HepG2 (cell line): Measurements from ENCODE around the gene CTNNA2. TPM values are rescaled to one million over a fixed set of nuclear protein-coding genes. Genes with fewer than 3 reads are reported as not detected.

Experiments used
- ATAC-seq: fragments of 200-7000 bp; cut with Tn5 transposase; 3 replicates; pipeline ENCODE4 v1.9.1; 2020; ENCODE audit warnings: mild to moderate bottlenecking, moderate library complexity
- BruUV-seq: library from RNA; stranded (reverse); fragments of 400-500 nt; replicated peaks from 2 replicates; lab custom pipeline; 2021; lab: Mats Ljungman, UMichigan
- CTCF ChIA-PET: fragments of 300-600 bp; formaldehyde crosslinking; extraction: SDS; loops from one replicate; lab custom pipeline; 2021; ENCODE audit warnings: low total read pairs, inconsistent platforms, low intra/inter-chr PET ratio; lab: Yijun Ruan, JAX
- POLR2A ChIA-PET: fragments of 350-600 bp; sonication (Branson Sonifier 250); formaldehyde crosslinking; loops from one replicate; lab custom pipeline; 2020; ENCODE audit warnings: antibody characterized with exemption, inconsistent platforms; lab: Yijun Ruan, JAX
- DNase-seq: peaks from one replicate; pipeline ENCODE4 v3.0.0-alpha.2; 2015; ENCODE audit warnings: low spot score
- FAIRE-seq: peaks from 3 replicates; lab custom pipeline; 2011; peaks lifted over from hg19 to GRCh38; lab: Jason Lieb, UNC
- H2AFZ ChIP-seq: one replicate; pipeline ENCODE4 v1.6.1; 2011; ENCODE audit warnings: low read length, inconsistent platforms
- H3K27ac ChIP-seq: fragments of 300-600 bp; 3 replicates; pipeline ENCODE4 v1.8.0; 2011; ENCODE audit warnings: mixed run types, mild to moderate bottlenecking, mixed read lengths, low read length, inconsistent platforms; ENCODE audit not compliant: insufficient read depth; ENCODE audit errors: extremely low read length
- H3K27me3 ChIP-seq, 2 experiments: fragments of 200-600 bp in 1 of 2; 2 replicates in 1 of 2; 3 replicates in 1 of 2; pipeline versions ENCODE4 v1.6.0 to v1.8.0; 2011; ENCODE audit warnings: low read length in 2 of 2, mild to moderate bottlenecking in 2 of 2, moderate library complexity in 2 of 2, inconsistent platforms in 1 of 2; ENCODE audit not compliant: insufficient read depth in 2 of 2, control insufficient read depth in 1 of 2
- H3K36me3 ChIP-seq, 2 experiments: fragments of 200-600 bp in 1 of 2; replicated peaks in 1 of 2; 2 replicates in 1 of 2; 3 replicates in 1 of 2; pipeline versions ENCODE4 v1.5.1 to v1.8.0; 2011; ENCODE audit warnings: low read length in 2 of 2, inconsistent platforms in 1 of 2; ENCODE audit not compliant: insufficient read depth in 2 of 2, control insufficient read depth in 1 of 2
- H3K4me1 ChIP-seq: 2 replicates; pipeline ENCODE4 v1.5.1; 2012; ENCODE audit warnings: low read length, inconsistent platforms; ENCODE audit not compliant: insufficient read depth
- H3K4me2 ChIP-seq: 2 replicates; pipeline ENCODE4 v1.6.0; 2011; ENCODE audit warnings: low read depth, low read length, inconsistent platforms
- H3K4me3 ChIP-seq, 3 experiments: fragments of 200-600 bp in 1 of 3; sonication (generic), shearing (Covaris generic) in 1 of 3; replicated peaks in 1 of 3; 2 replicates each; pipeline ENCODE4 v1.5.1; 2011 to 2016; ENCODE audit warnings: low read length in 3 of 3, inconsistent platforms in 2 of 3, low read depth in 2 of 3, mild to moderate bottlenecking in 2 of 3, control low read depth in 1 of 3, mixed read lengths in 1 of 3; ENCODE audit not compliant: insufficient read depth in 1 of 3
- H3K79me2 ChIP-seq: one replicate; pipeline ENCODE4 v1.6.1; 2011; ENCODE audit warnings: low read length, inconsistent platforms; ENCODE audit not compliant: insufficient read depth
- H3K9ac ChIP-seq: 2 replicates; pipeline ENCODE4 v1.6.0; 2011; ENCODE audit warnings: mild to moderate bottlenecking, low read depth, low read length, inconsistent platforms; ENCODE audit not compliant: insufficient read depth
- H3K9me3 ChIP-seq: 2 replicates; pipeline ENCODE4 v1.5.1; 2012; ENCODE audit warnings: mild to moderate bottlenecking, low read length
- H4K20me1 ChIP-seq: 2 replicates; pipeline ENCODE4 v1.6.0; 2011; ENCODE audit warnings: inconsistent platforms, mild to moderate bottlenecking, low read length, moderate library complexity; ENCODE audit not compliant: insufficient read depth
- HHEX ChIP-seq: IDR thresholded peaks from 2 replicates; pipeline ENCODE4 v1.6.1; 2016; ENCODE audit warnings: control low read depth
- MED13 ChIP-seq: sonication (generic); formaldehyde crosslinking; IDR thresholded peaks from 2 replicates; pipeline ENCODE4 v1.5.0; 2020; ENCODE audit warnings: missing genetic modification reagents
- MXD3 ChIP-seq: IDR thresholded peaks from 2 replicates; pipeline ENCODE4 v1.6.1; 2016; ENCODE audit warnings: mild to moderate bottlenecking, missing biosample characterization, missing genetic modification reagents
- PAWR ChIP-seq: sonication (generic); formaldehyde crosslinking; IDR thresholded peaks from 2 replicates; pipeline ENCODE4 v1.4.0; 2020; ENCODE audit warnings: missing genetic modification reagents, mild to moderate bottlenecking, borderline replicate concordance
- TEAD2 ChIP-seq: sonication (generic); formaldehyde crosslinking; IDR thresholded peaks from 2 replicates; pipeline ENCODE4 v1.9.0; 2021; ENCODE audit warnings: missing genetic modification reagents
- THRA ChIP-seq: sonication (generic); formaldehyde crosslinking; IDR thresholded peaks from 2 replicates; pipeline ENCODE4 v1.4.0; 2020; ENCODE audit warnings: missing genetic modification reagents, borderline replicate concordance
- WIZ ChIP-seq: sonication (generic); formaldehyde crosslinking; IDR thresholded peaks from 2 replicates; pipeline ENCODE4 v1.5.1; 2020; ENCODE audit warnings: mild to moderate bottlenecking, missing genetic modification reagents
- ZBTB46 ChIP-seq: sonication (generic); formaldehyde crosslinking; IDR thresholded peaks from 2 replicates; pipeline ENCODE4 v1.4.0; 2020; ENCODE audit warnings: mild to moderate bottlenecking, missing genetic modification reagents, borderline replicate concordance
- ZFP36L1 ChIP-seq: sonication (generic); formaldehyde crosslinking; IDR thresholded peaks from 2 replicates; pipeline ENCODE4 v1.8.0; 2022; ENCODE audit warnings: mild to moderate bottlenecking, missing genetic modification reagents, moderate library complexity
- ZNF432 ChIP-seq: sonication (generic); formaldehyde crosslinking; IDR thresholded peaks from 2 replicates; pipeline ENCODE4 v1.5.0; 2020; ENCODE audit warnings: missing genetic modification reagents, mild to moderate bottlenecking, borderline replicate concordance
- ZNF513 ChIP-seq: sonication (generic); formaldehyde crosslinking; conservative IDR thresholded peaks from 2 replicates; pipeline ENCODE4 v1.5.0; 2020; ENCODE audit warnings: missing genetic modification reagents
- ZNF737 ChIP-seq: sonication (generic); formaldehyde crosslinking; IDR thresholded peaks from 2 replicates; pipeline ENCODE4 v1.5.0; 2020; ENCODE audit warnings: missing genetic modification reagents, mild to moderate bottlenecking, borderline replicate concordance
- ZNF775 ChIP-seq: sonication (generic); formaldehyde crosslinking; IDR thresholded peaks from 2 replicates; pipeline ENCODE4 v1.4.0; 2020; ENCODE audit warnings: missing genetic modification reagents, mild to moderate bottlenecking, moderate library complexity, borderline replicate concordance
- ZNF792 ChIP-seq: IDR thresholded peaks from 2 replicates; pipeline ENCODE4 v1.6.1; 2016
- WGBS: methylation state at CpG from one replicate; pipeline ENCODE4 v1.1.6; 2017; ENCODE audit warnings: low lambda C conversion rate; 5-methylcytosine and 5-hydroxymethylcytosine counted together
- in situ Hi-C: cut with HindIII; loops from 2 replicates; pipeline ENCODE4 v1.10.0; 2017; ENCODE audit warnings: low pct_unique_long_range_greater_than_20kb; ENCODE audit not compliant: extremely low pct_ligation_motif_present
- intact Hi-C: fragments of 100-400 bp; cut with micrococcal nuclease; formaldehyde crosslinking; loops from one replicate; pipeline ENCODE4 v1.10.0; 2022; ENCODE audit not compliant: unreplicated experiment
- polyA plus RNA-seq, 8 experiments: library from polyadenylated mRNA; depleted of rRNA in 3 of 8; stranded (reverse) in 7 of 8; unstranded in 1 of 8; fragments of >200 nt; fragmentation: Illumina TruSeq in 4 of 8; extraction: Trizol in 4 of 8; gene quantifications; 2 replicates each; pipeline versions ENCODE4 v1.2.1 to v1.2.3, GENCODE V29; 2011 to 2016; ENCODE audit warnings: low read depth in 4 of 8, missing spikeins in 1 of 8, mixed read lengths in 1 of 8; ENCODE audit not compliant: insufficient read depth in 1 of 8
- total RNA-seq, 5 experiments: library from RNA; depleted of rRNA; stranded (reverse); fragments of >200 nt; fragmentation: Illumina TruSeq; extraction: Trizol; gene quantifications; 2 replicates each; pipeline ENCODE4 v1.2.3, GENCODE V29; 2016; ENCODE audit warnings: low read depth in 1 of 5

Gene CTNNA2
- total and polyA plus RNA-seq, 2 of the 13 experiments (the other 11 are each of a cell fraction or from before 2014, with no cell fraction given): not detected

- H4K20me1 ChIP-seq: no peaks in the 10 kb centered on the region
- no peak for ATAC-seq
- H2AFZ ChIP-seq: no peak overlapping the region
- in situ Hi-C loops (no loop called here), intact Hi-C loops (no loop called here)
- no TSS peak for BruUV-seq
- CTCF ChIA-PET: no interaction called here
- H3K27me3 ChIP-seq: no peaks in the 10 kb centered on the region
- H3K79me2 ChIP-seq: no peaks in the 10 kb centered on the region
- H3K27ac ChIP-seq: no peak overlapping the region
- H3K9me3 ChIP-seq: no peaks in the 10 kb centered on the region
- 47% methylated on average over 5 of the region's 5 CpGs for WGBS
- no peak overlapping the region for H3K4me3 ChIP-seq
- no peak for FAIRE-seq
- H3K4me1 ChIP-seq: no peaks in the 10 kb centered on the region
- DNase-seq: no peak
- no peak overlapping the region for H3K4me2 ChIP-seq
- H3K36me3 ChIP-seq: no peaks in the 10 kb centered on the region
- TF ChIP-seq MXD3 (CRISPR knock-in tag) (no peak), TEAD2 (CRISPR knock-in tag) (no peak), ZNF432 (CRISPR knock-in tag) (no peak), MED13 (CRISPR knock-in tag) (no peak), ZFP36L1 (CRISPR knock-in tag) (no peak), ZNF737 (CRISPR knock-in tag) (no peak), WIZ (no peak), ZNF775 (CRISPR knock-in tag) (no peak)
- no peak overlapping the region for H3K9ac ChIP-seq
- POLR2A ChIA-PET: no interaction called here
Observed at GRCh38 chr2:80026040-80026729, 513.3 kb downstream of the CTNNA2 start.

- in situ Hi-C loops: no loop called here
- POLR2A ChIA-PET: no interaction called here
- CTCF ChIA-PET: no interaction called here
- no peaks in the 10 kb centered on the region for H3K27me3 ChIP-seq
- no peak overlapping the region for H2AFZ ChIP-seq
- FAIRE-seq (no peak), DNase-seq (no peak), ATAC-seq (no peak)
- no peak overlapping the region for H3K4me2 ChIP-seq
- H3K9me3 ChIP-seq: no peaks in the 10 kb centered on the region
- H3K36me3 ChIP-seq: no peaks in the 10 kb centered on the region
- no peaks in the 10 kb centered on the region for H4K20me1 ChIP-seq
- H3K4me3 ChIP-seq: no peak overlapping the region
- H3K4me1 ChIP-seq: no peaks in the 10 kb centered on the region
- no peaks in the 10 kb centered on the region for H3K79me2 ChIP-seq
- H3K9ac ChIP-seq: no peak overlapping the region
- H3K27ac ChIP-seq: no peak overlapping the region
- BruUV-seq: no TSS peak
- intact Hi-C loops: no loop called here
- WGBS: 37% methylated on average over 3 of the region's 3 CpGs
- TF ChIP-seq THRA (CRISPR knock-in tag): no peak
- no peak for TF ChIP-seq ZNF513 (CRISPR knock-in tag)
- no peak for TF ChIP-seq ZBTB46 (CRISPR knock-in tag)
- no peak for TF ChIP-seq PAWR (CRISPR knock-in tag)
- no peak for TF ChIP-seq HHEX (CRISPR knock-in tag)
- no peak for TF ChIP-seq ZNF792 (CRISPR knock-in tag)
Observed at GRCh38 chr2:80028051-80028450, 515.2 kb downstream of the CTNNA2 start.
